Large intestine (tissue), 12 donors: ENCODE measurements around the gene ITGA8. TPM values are rescaled to one million over a fixed set of nuclear protein-coding genes. Genes with fewer than 3 reads are reported as not detected.
"Not testable (repeated sequence)": the region's sequence is repeated elsewhere in the genome, so short reads cannot be mapped to it uniquely, and the experiment has no call there.

ENCODE experiments used
- DNase-seq, 2 donors: peaks; one replicate each; pipeline versions ENCODE4 v3.0.0 to v3.0.0-alpha.2; 2013
- H3K27ac ChIP-seq: one replicate; pipeline ENCODE4 v1.5.1; 2013; ENCODE audit warnings: low read length
- H3K27me3 ChIP-seq: 2 replicates; pipeline ENCODE4 v1.6.1; 2013; ENCODE audit warnings: low read length; ENCODE audit not compliant: control insufficient read depth, insufficient read depth
- H3K36me3 ChIP-seq: 2 replicates; pipeline ENCODE4 v1.6.1; 2013; ENCODE audit warnings: low read length; ENCODE audit not compliant: control insufficient read depth, insufficient read depth
- H3K4me1 ChIP-seq: one replicate; pipeline ENCODE4 v1.6.1; 2013; ENCODE audit warnings: low read length; ENCODE audit not compliant: control insufficient read depth, insufficient read depth
- H3K4me3 ChIP-seq: one replicate; pipeline ENCODE4 v1.5.1; 2013; ENCODE audit warnings: low read length
- H3K9me3 ChIP-seq: one replicate; pipeline ENCODE4 v1.6.1; 2013; ENCODE audit warnings: mild to moderate bottlenecking, low read depth, low read length, moderate library complexity; ENCODE audit not compliant: control insufficient read depth
- WGBS: methylation state at CpG from one replicate; pipeline ENCODE4 v1.1.5; 2013; ENCODE audit warnings: low lambda C conversion rate; ENCODE audit not compliant: insufficient coverage; 5-methylcytosine and 5-hydroxymethylcytosine counted together
- long read RNA-seq, 11 donors: transcript quantifications; one replicate each; lab custom pipeline, GENCODE V29; 2026
- polyA plus RNA-seq: library from polyadenylated mRNA; unstranded; fragments of 120-200 nt; gene quantifications from one replicate; pipeline ENCODE4 v1.2.1, GENCODE V29; 2013

Gene ITGA8
- polyA plus RNA-seq, result 9.5 TPM
- long read RNA-seq, donor 1, result 0 reads
- long read RNA-seq, donor 2, full-length matches to known transcripts, result 1 of 1 reads
- long read RNA-seq, donor 2, partial matches to known transcripts, result 0 of 1 reads
- long read RNA-seq, donor 2, other reads (novel, unspliced or antisense), result 0 of 1 reads
- long read RNA-seq, donor 3, result 0 reads
- long read RNA-seq, donor 4, result 0 reads
- long read RNA-seq, donor 5, full-length matches to known transcripts, result 1 of 1 reads
- long read RNA-seq, donor 5, partial matches to known transcripts, result 0 of 1 reads
- long read RNA-seq, donor 5, other reads (novel, unspliced or antisense), result 0 of 1 reads
- long read RNA-seq, donor 6, full-length matches to known transcripts, result 2 of 2 reads
- long read RNA-seq, donor 6, partial matches to known transcripts, result 0 of 2 reads
- long read RNA-seq, donor 6, other reads (novel, unspliced or antisense), result 0 of 2 reads
- long read RNA-seq, donor 7, full-length matches to known transcripts, result 1 of 1 reads
- long read RNA-seq, donor 7, partial matches to known transcripts, result 0 of 1 reads
- long read RNA-seq, donor 7, other reads (novel, unspliced or antisense), result 0 of 1 reads
- long read RNA-seq, donor 8, full-length matches to known transcripts, result 1 of 1 reads
- long read RNA-seq, donor 8, partial matches to known transcripts, result 0 of 1 reads
- long read RNA-seq, donor 8, other reads (novel, unspliced or antisense), result 0 of 1 reads
- long read RNA-seq, donor 9, result 0 reads
- long read RNA-seq, donor 10, result 0 reads
- long read RNA-seq, donor 11, full-length matches to known transcripts, result 2 of 2 reads
- long read RNA-seq, donor 11, partial matches to known transcripts, result 0 of 2 reads
- long read RNA-seq, donor 11, other reads (novel, unspliced or antisense), result 0 of 2 reads

GRCh38 chr10:15719899-15720634, at the start of gene ITGA8:
Gene ITGA8 (minus strand): TSS chr10:15719922. CDS start chr10:15719771, 151 bp downstream.
- H3K4me3 ChIP-seq, result peak within 1 kb of the TSS; percentile 40
- no peaks in the 10 kb centered on the region for H3K4me1 ChIP-seq
- H3K27ac ChIP-seq, result no peak within 1 kb of the TSS
- H3K36me3 ChIP-seq, result no peaks in the 10 kb centered on the region
- 0% methylated on average over 2 of the region's 33 CpGs for WGBS
- H3K9me3 ChIP-seq, result no peaks in the 10 kb centered on the region
- DNase-seq, result peak in 1 of 2 donors; percentile 8
- H3K27me3 ChIP-seq, result peaks cover 35% of the 10 kb centered on the region

GRCh38 chr10:15764892-15765454, 45.3 kb upstream of the ITGA8 start:
- Histone ChIP-seq H3K4me3 (no peak overlapping the region), H3K9me3 (no peaks in the 10 kb centered on the region), H3K4me1 (no peaks in the 10 kb centered on the region), H3K27ac (no peak overlapping the region), H3K27me3 (no peaks in the 10 kb centered on the region), H3K36me3 (no peaks in the 10 kb centered on the region)
- DNase-seq, result no peak
- no CpG with 5 or more reads among the region's 2 CpGs for WGBS

- Histone ChIP-seq H3K36me3 (no peaks in the 10 kb centered on the region), H3K9me3 (no peaks in the 10 kb centered on the region), H3K4me1 (no peaks in the 10 kb centered on the region), H3K27ac (no peak overlapping the region), H3K4me3 (no peak overlapping the region), H3K27me3 (no peaks in the 10 kb centered on the region)
- WGBS, result no CpG with 5 or more reads among the region's 8 CpGs
- DNase-seq, result no peak
These were observed 43.3 kb upstream of the ITGA8 start for GRCh38 chr10:15763006-15763405.

GRCh38 chr10:15762239-15762638, 42.5 kb upstream of the ITGA8 start:
- WGBS, result 100% methylated on average over 1 of the region's 6 CpGs
- H3K9me3 ChIP-seq, H3K4me1 ChIP-seq, H3K4me3 ChIP-seq, H3K27me3 ChIP-seq, DNase-seq, H3K27ac ChIP-seq, H3K36me3 ChIP-seq: not testable (repeated sequence)

- H3K36me3 ChIP-seq, DNase-seq: not testable (repeated sequence)
These were observed 41.5 kb upstream of the ITGA8 start for GRCh38 chr10:15761224-15761623.

GRCh38 chr10:15760681-15761080, 41.0 kb upstream of the ITGA8 start:
- H3K36me3 ChIP-seq, result no peaks in the 10 kb centered on the region
- H3K4me3 ChIP-seq, result no peak overlapping the region
- no peaks in the 10 kb centered on the region for H3K9me3 ChIP-seq
- WGBS, result no CpG with 5 or more reads among the region's 2 CpGs
- no peak for DNase-seq
- no peaks in the 10 kb centered on the region for H3K4me1 ChIP-seq
- H3K27ac ChIP-seq, result no peak overlapping the region
- no peaks in the 10 kb centered on the region for H3K27me3 ChIP-seq

More at GRCh38 chr10:15761224-15761623, 41.5 kb upstream of the ITGA8 start:
- H3K27ac ChIP-seq, H3K27me3 ChIP-seq, H3K9me3 ChIP-seq, H3K4me1 ChIP-seq, H3K4me3 ChIP-seq: not testable (repeated sequence)
- WGBS, result no CpG with 5 or more reads among the region's 4 CpGs

GRCh38 chr10:15759265-15759664, 39.5 kb upstream of the ITGA8 start:
- Histone ChIP-seq H3K9me3 (no peaks in the 10 kb centered on the region), H3K4me3 (no peak overlapping the region), H3K27me3 (no peaks in the 10 kb centered on the region), H3K4me1 (no peaks in the 10 kb centered on the region), H3K36me3 (no peaks in the 10 kb centered on the region), H3K27ac (no peak overlapping the region)
- DNase-seq, result no peak

- Histone ChIP-seq H3K27ac (no peak overlapping the region), H3K4me1 (no peaks in the 10 kb centered on the region), H3K9me3 (no peaks in the 10 kb centered on the region), H3K36me3 (no peaks in the 10 kb centered on the region), H3K4me3 (no peak overlapping the region), H3K27me3 (no peaks in the 10 kb centered on the region)
- 92% methylated on average over 2 of the region's 5 CpGs for WGBS
- no peak for DNase-seq
These were observed 38.9 kb upstream of the ITGA8 start for GRCh38 chr10:15758618-15759017.

- no peak overlapping the region for H3K4me3 ChIP-seq
- 20% methylated on average over 1 of the region's 2 CpGs for WGBS
- no peaks in the 10 kb centered on the region for H3K27me3 ChIP-seq
- no peaks in the 10 kb centered on the region for H3K4me1 ChIP-seq
- no peaks in the 10 kb centered on the region for H3K9me3 ChIP-seq
- no peak for DNase-seq
- H3K27ac ChIP-seq, result no peak overlapping the region
- H3K36me3 ChIP-seq, result no peaks in the 10 kb centered on the region
These were observed 35.2 kb upstream of the ITGA8 start for GRCh38 chr10:15754937-15755336.

- Histone ChIP-seq H3K9me3 (no peaks in the 10 kb centered on the region), H3K4me1 (no peaks in the 10 kb centered on the region), H3K27me3 (no peaks in the 10 kb centered on the region), H3K27ac (no peak overlapping the region), H3K36me3 (no peaks in the 10 kb centered on the region), H3K4me3 (no peak overlapping the region)
- no peak for DNase-seq
- WGBS, result 92% methylated on average over 2 of the region's 5 CpGs
These were observed 31.3 kb upstream of the ITGA8 start for GRCh38 chr10:15751046-15751445.
